ENCODE data around the gene MINDY2.

DNA sequence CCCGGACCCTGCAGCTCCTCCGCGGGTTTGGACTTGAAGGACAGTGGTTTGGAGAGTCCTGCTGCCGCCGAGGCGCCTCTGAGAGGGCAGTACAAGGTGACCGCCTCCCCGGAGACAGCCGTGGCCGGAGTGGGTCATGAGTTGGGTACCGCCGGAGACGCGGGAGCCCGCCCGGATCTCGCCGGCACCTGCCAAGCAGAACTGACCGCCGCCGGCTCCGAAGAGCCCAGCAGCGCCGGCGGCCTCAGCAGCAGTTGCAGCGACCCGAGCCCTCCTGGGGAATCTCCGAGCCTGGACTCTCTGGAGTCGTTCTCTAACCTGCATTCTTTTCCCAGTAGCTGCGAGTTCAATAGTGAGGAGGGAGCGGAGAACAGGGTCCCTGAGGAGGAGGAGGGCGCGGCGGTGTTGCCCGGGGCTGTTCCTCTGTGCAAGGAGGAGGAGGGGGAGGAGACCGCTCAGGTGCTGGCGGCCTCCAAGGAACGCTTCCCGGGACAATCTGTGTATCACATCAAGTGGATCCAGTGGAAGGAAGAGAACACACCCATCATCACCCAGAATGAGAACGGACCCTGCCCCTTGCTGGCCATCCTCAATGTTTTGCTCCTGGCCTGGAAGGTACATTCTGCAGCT, 634 bp downstream of the MINDY2 start:
- TF ChIP-seq, protein P1, sequence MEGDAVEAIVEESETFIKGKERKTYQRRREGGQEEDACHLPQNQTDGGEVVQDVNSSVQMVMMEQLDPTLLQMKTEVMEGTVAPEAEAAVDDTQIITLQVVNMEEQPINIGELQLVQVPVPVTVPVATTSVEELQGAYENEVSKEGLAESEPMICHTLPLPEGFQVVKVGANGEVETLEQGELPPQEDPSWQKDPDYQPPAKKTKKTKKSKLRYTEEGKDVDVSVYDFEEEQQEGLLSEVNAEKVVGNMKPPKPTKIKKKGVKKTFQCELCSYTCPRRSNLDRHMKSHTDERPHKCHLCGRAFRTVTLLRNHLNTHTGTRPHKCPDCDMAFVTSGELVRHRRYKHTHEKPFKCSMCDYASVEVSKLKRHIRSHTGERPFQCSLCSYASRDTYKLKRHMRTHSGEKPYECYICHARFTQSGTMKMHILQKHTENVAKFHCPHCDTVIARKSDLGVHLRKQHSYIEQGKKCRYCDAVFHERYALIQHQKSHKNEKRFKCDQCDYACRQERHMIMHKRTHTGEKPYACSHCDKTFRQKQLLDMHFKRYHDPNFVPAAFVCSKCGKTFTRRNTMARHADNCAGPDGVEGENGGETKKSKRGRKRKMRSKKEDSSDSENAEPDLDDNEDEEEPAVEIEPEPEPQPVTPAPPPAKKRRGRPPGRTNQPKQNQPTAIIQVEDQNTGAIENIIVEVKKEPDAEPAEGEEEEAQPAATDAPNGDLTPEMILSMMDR (IDR thresholded peaks at IDR 0.05): no peak
- TF ChIP-seq, protein P2, sequence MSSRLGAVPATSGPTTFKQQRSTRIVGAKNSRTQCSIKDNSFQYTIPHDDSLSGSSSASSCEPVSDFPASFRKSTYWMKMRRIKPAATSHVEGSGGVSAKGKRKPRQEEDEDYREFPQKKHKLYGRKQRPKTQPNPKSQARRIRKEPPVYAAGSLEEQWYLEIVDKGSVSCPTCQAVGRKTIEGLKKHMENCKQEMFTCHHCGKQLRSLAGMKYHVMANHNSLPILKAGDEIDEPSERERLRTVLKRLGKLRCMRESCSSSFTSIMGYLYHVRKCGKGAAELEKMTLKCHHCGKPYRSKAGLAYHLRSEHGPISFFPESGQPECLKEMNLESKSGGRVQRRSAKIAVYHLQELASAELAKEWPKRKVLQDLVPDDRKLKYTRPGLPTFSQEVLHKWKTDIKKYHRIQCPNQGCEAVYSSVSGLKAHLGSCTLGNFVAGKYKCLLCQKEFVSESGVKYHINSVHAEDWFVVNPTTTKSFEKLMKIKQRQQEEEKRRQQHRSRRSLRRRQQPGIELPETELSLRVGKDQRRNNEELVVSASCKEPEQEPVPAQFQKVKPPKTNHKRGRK (CRISPR knock-in tag; IDR thresholded peaks at IDR 0.05; ENCODE audit: borderline replicate concordance): no peak

All from WTC11 (cell line).